Endometrium (tissue), 2 donors: ENCODE measurements around the gene RAB5B.
"Not testable (repeated sequence)": the region's sequence is repeated elsewhere in the genome, so short reads cannot be mapped to it uniquely, and the experiment has no call there.

Source experiments
- FAIRE-seq: peaks from 2 replicates; lab custom pipeline; 2012; peaks lifted over from hg19 to GRCh38; lab: Jason Lieb, UNC
- donor health status: control.
- donor health status: control.

The RAB5B gene

GRCh38 chr12:55983232-55983842 lies 9.5 kb downstream of the RAB5B start:
- FAIRE-seq = no peak

- FAIRE-seq = no peak
These were observed 11.0 kb downstream of the RAB5B start for GRCh38 chr12:55984861-55985260.

- FAIRE-seq = no peak
These were observed 11.5 kb downstream of the RAB5B start for GRCh38 chr12:55985341-55985740.

GRCh38 chr12:55985976-55986375 lies 12.1 kb downstream of the RAB5B start:
- FAIRE-seq = not testable (repeated sequence)

GRCh38 chr12:55991110-55991509 lies 17.2 kb downstream of the RAB5B start:
- FAIRE-seq = no peak

GRCh38 chr12:55993230-55993853 lies 19.5 kb downstream of the RAB5B start:
- no peak for FAIRE-seq

- no peak for FAIRE-seq
These were observed 21.5 kb downstream of the RAB5B start for GRCh38 chr12:55995366-55995765.

GRCh38 chr12:55996201-55996714 lies 22.4 kb downstream of the RAB5B start:
- FAIRE-seq = peak; percentile 84

GRCh38 chr12:55996715-55997534 lies 23.0 kb downstream of the RAB5B start, which contains the start of gene SUOX:
TSS of gene SUOX (plus strand) at chr12:55997276. CDS start at chr12:56002222, 4,946 bp downstream.
- peak; percentile 98 for FAIRE-seq

- no peak for FAIRE-seq
These were observed 23.6 kb downstream of the RAB5B start for GRCh38 chr12:55997535-55997859.

- FAIRE-seq = not testable (repeated sequence)
These were observed 25.6 kb downstream of the RAB5B start for GRCh38 chr12:55999522-55999921.

- not testable (repeated sequence) for FAIRE-seq
These were observed 26.2 kb downstream of the RAB5B start for GRCh38 chr12:55999999-56000540.

- FAIRE-seq = no peak
These were observed 27.7 kb downstream of the RAB5B start for GRCh38 chr12:56001487-56002100.

- FAIRE-seq = not testable (repeated sequence)
These were observed 29.5 kb downstream of the RAB5B start for GRCh38 chr12:56003376-56003775.

GRCh38 chr12:56004211-56004610 lies 30.3 kb downstream of the RAB5B start:
- FAIRE-seq = no peak

GRCh38 chr12:56007564-56008559 lies 34.0 kb downstream of the RAB5B start:
- FAIRE-seq = no peak

GRCh38 chr12:56010111-56010570 lies 36.3 kb downstream of the RAB5B start:
- no peak for FAIRE-seq

GRCh38 chr12:56011509-56012090 lies 37.7 kb downstream of the RAB5B start:
- no peak for FAIRE-seq

- FAIRE-seq = no peak
These were observed 39.6 kb downstream of the RAB5B start for GRCh38 chr12:56013482-56013881.

GRCh38 chr12:56014205-56014604 lies 40.3 kb downstream of the RAB5B start:
- FAIRE-seq = no peak
